Ovary (tissue), 9 donors: ENCODE data around the gene PCDHA1. TPM values are rescaled to one million over a fixed set of nuclear protein-coding genes. Genes with fewer than 3 reads are reported as not detected.
"Not testable (repeated sequence)": the region's sequence is repeated elsewhere in the genome, so short reads cannot be mapped to it uniquely, and the experiment has no call there.

Experiments used
- DNase-seq, 5 donors: peaks; one replicate each; pipeline ENCODE4 v3.0.0-alpha.2; 2019 to 2020
- H3K27ac ChIP-seq, 2 donors: fragments of 200-600 bp; one replicate each; pipeline versions ENCODE4 v1.5.1 to v1.8.0; 2019 to 2022
- H3K27me3 ChIP-seq: fragments of 200-600 bp; one replicate; pipeline ENCODE4 v1.8.0; 2022
- H3K36me3 ChIP-seq: fragments of 200-600 bp; sonication (generic); one replicate; pipeline ENCODE4 v1.5.1; 2019
- H3K4me1 ChIP-seq: one replicate; pipeline ENCODE4 v1.8.1; 2013; ENCODE audit warnings: mild to moderate bottlenecking, moderate library complexity; ENCODE audit not compliant: insufficient read depth
- H3K4me3 ChIP-seq: fragments of 200-600 bp; sonication (generic); one replicate; pipeline ENCODE4 v1.5.1; 2017
- H3K9me3 ChIP-seq, 2 donors: fragments of 200-600 bp in 1 of 2; sonication (generic) in 1 of 2; one replicate each; pipeline versions ENCODE4 v1.5.1 to v1.8.1; 2013 to 2019; ENCODE audit warnings: mild to moderate bottlenecking in 1 of 2, moderate library complexity in 1 of 2
- EP300 ChIP-seq: sonication (generic); formaldehyde crosslinking; IDR thresholded peaks from one replicate; pipeline ENCODE4 v1.6.1; 2017; ENCODE audit warnings: antibody characterized with exemption
- POLR2A ChIP-seq: fragments of 450-650 bp; IDR thresholded peaks from one replicate; pipeline ENCODE4 v1.6.1; 2017; ENCODE audit warnings: antibody characterized with exemption, mild to moderate bottlenecking, moderate library complexity
- WGBS, 3 donors: extraction: QIAGEN DNeasy Blood & Tissue Kit in 1 of 3; methylation state at CpG; one replicate each; pipeline versions ENCODE4 v1.1.5 to v1.1.7; 2013 to 2017; 5-methylcytosine and 5-hydroxymethylcytosine counted together
- intact Hi-C, 4 donors: fragments of 100-400 bp; cut with DNase I; formaldehyde crosslinking; loops; one replicate each; pipeline versions ENCODE4 v1.11.0 to v1.15.1; 2022 to 2023
- polyA plus RNA-seq, 2 donors: library from polyadenylated mRNA; stranded (reverse); fragments of 200-250 nt in 1 of 2; fragments of 350-450 nt in 1 of 2; fragmentation: Illumina TruSeq in 1 of 2; extraction: RNeasy Lipid Tissue Mini Kit (QIAGEN cat#74804) in 1 of 2; gene quantifications; one replicate each; pipeline ENCODE4 v1.2.3, GENCODE V29; 2013 to 2014
- total RNA-seq, 7 donors: library from RNA; depleted of rRNA in 2 of 7; stranded (reverse); fragments of >200 nt in 2 of 7; fragmentation: NEBNext Ultra II Directional in 3 of 7; extraction: Animal tissue kit (Norgen Biotek cat#: 25700) in 3 of 7; gene quantifications; one replicate each; pipeline versions ENCODE4 v1.1.0 to v1.2.4, GENCODE V29; 2016 to 2023
- TF ChIP-seq, protein P1 (sequence below), 3 donors: fragments of 450-650 bp in 2 of 3; fragments of 200-600 bp in 1 of 3; IDR thresholded peaks; one replicate each; pipeline versions ENCODE4 v1.5.1 to v1.8.0; 2016 to 2022; ENCODE audit warnings: antibody characterized with exemption in 3 of 3, mild to moderate bottlenecking in 1 of 3
- donor health status: DM: no; HTN: no; CAD: no; lungs with moderate emphysema.
- donor health status: DM: no; HTN: no; CAD: no.
- donor health status: Bipolar disorder and iron deficiency.
- donor health status: DM: yes; HTN: yes; CAD: no.
- donor health status: DM: no; HTN: no; CAD: no.
- donor health status: DM: yes; HTN: yes; CAD: no.

PCDHA1 gene
- total and polyA plus RNA-seq, 9 donors: 0.05 TPM; not detected in 8

GRCh38 chr5:140806834-140807775 lies 21.2 kb downstream of the PCDHA1 start, which contains the start of gene PCDHA4:
TSS of gene PCDHA4 (plus strand) at chr5:140807068.
- H3K9me3 ChIP-seq: peaks cover 0 to 18% of the 10 kb centered on the region in 2 donors
- 13 to 22% (median 13%) methylated on average over 37 to 44 of the region's 47 CpGs for WGBS, 3 donors
- intact Hi-C loops: no loop called here

GRCh38 chr5:140808241-140808888 lies 22.4 kb downstream of the PCDHA1 start:
- WGBS, 3 donors: 54 to 70% (median 59%) methylated on average over 60 to 62 of the region's 62 CpGs
- DNase-seq: not testable (repeated sequence)
- H3K9me3 ChIP-seq: peaks cover 0 to 11% of the 10 kb centered on the region in 2 donors

More at GRCh38 chr5:140806834-140807775, 21.2 kb downstream of the PCDHA1 start, which contains the start of gene PCDHA4:
- peak in 2 of 5 donors; percentile 41 to 55 for DNase-seq
- no peaks in the 10 kb centered on the region for H3K4me1 ChIP-seq
- no peaks in the 10 kb centered on the region for H3K27me3 ChIP-seq
- peak within 1 kb of the TSS; percentile 9 for H3K4me3 ChIP-seq
- H3K27ac ChIP-seq: no peak within 1 kb of the TSS
- TF ChIP-seq, protein P1, sequence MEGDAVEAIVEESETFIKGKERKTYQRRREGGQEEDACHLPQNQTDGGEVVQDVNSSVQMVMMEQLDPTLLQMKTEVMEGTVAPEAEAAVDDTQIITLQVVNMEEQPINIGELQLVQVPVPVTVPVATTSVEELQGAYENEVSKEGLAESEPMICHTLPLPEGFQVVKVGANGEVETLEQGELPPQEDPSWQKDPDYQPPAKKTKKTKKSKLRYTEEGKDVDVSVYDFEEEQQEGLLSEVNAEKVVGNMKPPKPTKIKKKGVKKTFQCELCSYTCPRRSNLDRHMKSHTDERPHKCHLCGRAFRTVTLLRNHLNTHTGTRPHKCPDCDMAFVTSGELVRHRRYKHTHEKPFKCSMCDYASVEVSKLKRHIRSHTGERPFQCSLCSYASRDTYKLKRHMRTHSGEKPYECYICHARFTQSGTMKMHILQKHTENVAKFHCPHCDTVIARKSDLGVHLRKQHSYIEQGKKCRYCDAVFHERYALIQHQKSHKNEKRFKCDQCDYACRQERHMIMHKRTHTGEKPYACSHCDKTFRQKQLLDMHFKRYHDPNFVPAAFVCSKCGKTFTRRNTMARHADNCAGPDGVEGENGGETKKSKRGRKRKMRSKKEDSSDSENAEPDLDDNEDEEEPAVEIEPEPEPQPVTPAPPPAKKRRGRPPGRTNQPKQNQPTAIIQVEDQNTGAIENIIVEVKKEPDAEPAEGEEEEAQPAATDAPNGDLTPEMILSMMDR (IDR thresholded peaks at IDR 0.05): no peak
- H3K36me3 ChIP-seq: no peaks in the 10 kb centered on the region

GRCh38 chr5:140808889-140809291 lies 22.9 kb downstream of the PCDHA1 start:
- no peak for DNase-seq
- Histone ChIP-seq H3K4me3 (no peak overlapping the region), H3K27me3 (no peaks in the 10 kb centered on the region), H3K4me1 (no peaks in the 10 kb centered on the region), H3K9me3 (peaks cover 0 to 11% of the 10 kb centered on the region in 2 donors), H3K27ac (no peak overlapping the region), H3K36me3 (no peaks in the 10 kb centered on the region)
- WGBS, 3 donors: 59 to 72% (median 67%) methylated on average over 40 to 43 of the region's 43 CpGs
- TF ChIP-seq POLR2A (no peak), EP300 (no peak)
- TF ChIP-seq, protein P1 (IDR thresholded peaks at IDR 0.05): no peak
- intact Hi-C loops: no loop called here

More at GRCh38 chr5:140808241-140808888, 22.4 kb downstream of the PCDHA1 start:
- H3K27me3 ChIP-seq, intact Hi-C loops, H3K27ac ChIP-seq, H3K36me3 ChIP-seq, H3K4me1 ChIP-seq, H3K4me3 ChIP-seq: not testable (repeated sequence)

- Histone ChIP-seq H3K9me3 (peaks cover 0 to 8% of the 10 kb centered on the region in 2 donors), H3K27ac (no peak within 1 kb of the TSS), H3K4me3 (no peak within 1 kb of the TSS), H3K36me3 (no peaks in the 10 kb centered on the region), H3K27me3 (no peaks in the 10 kb centered on the region), H3K4me1 (no peaks in the 10 kb centered on the region)
- peak in 1 of 5 donors; percentile 44 for DNase-seq
- intact Hi-C loops: no loop called here
- 22 to 34% (median 31%) methylated on average over 39 of the region's 39 CpGs for WGBS, 3 donors
- TF ChIP-seq EP300 (no peak), POLR2A (no peak)
- TF ChIP-seq, protein P1 (IDR thresholded peaks at IDR 0.05): no peak
Observed at GRCh38 chr5:140821375-140822280, 35.7 kb downstream of the PCDHA1 start, which contains the start of gene PCDHA5. TSS of gene PCDHA5 (plus strand) at chr5:140821613.
